Psoas muscle (tissue), 8 donors: ENCODE results near the gene SNX20. TPM values are rescaled to one million over a fixed set of nuclear protein-coding genes. Genes with fewer than 3 reads are reported as not detected.

Experiments used
- ATAC-seq, 4 donors: fragments of 200-7000 bp; cut with Tn5 transposase; one replicate each; pipeline ENCODE4 v1.9.1; 2020; ENCODE audit warnings: moderate library complexity in 3 of 4, mild to moderate bottlenecking in 2 of 4
- DNase-seq, 2 donors: peaks; one replicate each; pipeline ENCODE4 v3.0.0-alpha.2; 2020
- H3K27ac ChIP-seq: fragments of 200-600 bp; one replicate; pipeline ENCODE4 v1.8.0; 2022
- H3K27me3 ChIP-seq, 3 donors: fragments of 200-600 bp in 1 of 3; one replicate each; pipeline versions ENCODE4 v1.6.1 to v1.8.0; 2013 to 2022; ENCODE audit warnings: low read length in 2 of 3, mild to moderate bottlenecking in 2 of 3, moderate library complexity in 1 of 3; ENCODE audit not compliant: insufficient read depth in 3 of 3
- H3K36me3 ChIP-seq, 2 donors: fragments of 200-600 bp in 1 of 2; one replicate each; pipeline versions ENCODE4 v1.6.1 to v1.8.0; 2013 to 2022; ENCODE audit warnings: low read depth in 1 of 2, mild to moderate bottlenecking in 1 of 2, moderate library complexity in 1 of 2; ENCODE audit not compliant: insufficient read depth in 1 of 2
- H3K4me1 ChIP-seq: fragments of 200-600 bp; one replicate; pipeline ENCODE4 v1.8.0; 2022
- H3K4me3 ChIP-seq: fragments of 200-600 bp; one replicate; pipeline ENCODE4 v1.8.0; 2022; ENCODE audit warnings: mild to moderate bottlenecking
- H3K9me3 ChIP-seq: fragments of 200-600 bp; one replicate; pipeline ENCODE4 v1.8.0; 2022
- WGBS, 3 donors: extraction: QIAGEN DNeasy Blood & Tissue Kit; methylation state at CpG; one replicate each; pipeline versions ENCODE4 v1.1.6 to v1.1.7; 2013; 5-methylcytosine and 5-hydroxymethylcytosine counted together
- intact Hi-C, 2 donors: fragments of 100-400 bp; cut with DNase I; formaldehyde crosslinking; loops; one replicate each; pipeline versions ENCODE4 v1.11.0 to v1.14.2; 2022
- polyA plus RNA-seq, 3 donors: library from polyadenylated mRNA; stranded (reverse); fragments of 200-250 nt; gene quantifications; one replicate each; pipeline ENCODE4 v1.2.3, GENCODE V29; 2013
- total RNA-seq, 4 donors: library from RNA; stranded (reverse); fragmentation: NEBNext Ultra II Directional in 2 of 4; extraction: Animal tissue kit (Norgen Biotek cat#: 25700) in 2 of 4; gene quantifications; one replicate each; pipeline versions ENCODE4 v1.2.1 to v1.2.4, GENCODE V29; 2021 to 2023
- TF ChIP-seq, protein P1 (sequence below): fragments of 200-600 bp; IDR thresholded peaks from one replicate; pipeline ENCODE4 v1.8.0; 2022; ENCODE audit warnings: antibody characterized with exemption
- donor health status: healthy with polysubstance abuse.
- donor health status: DM: no; HTN: no; CAD: no; lungs with moderate emphysema.
- donor health status: Bipolar disorder and iron deficiency.
- donor health status: healthy.
- donor health status: DM: yes; HTN: yes; CAD: no.
- donor health status: DM: no; HTN: no; CAD: no.
- donor health status: DM: no; HTN: no; CAD: no.
- donor health status: DM: yes; HTN: yes; CAD: no.

The SNX20 gene
- total and polyA plus RNA-seq, 7 donors = 0.78 to 2.1 (median 1.1) TPM

DNA sequence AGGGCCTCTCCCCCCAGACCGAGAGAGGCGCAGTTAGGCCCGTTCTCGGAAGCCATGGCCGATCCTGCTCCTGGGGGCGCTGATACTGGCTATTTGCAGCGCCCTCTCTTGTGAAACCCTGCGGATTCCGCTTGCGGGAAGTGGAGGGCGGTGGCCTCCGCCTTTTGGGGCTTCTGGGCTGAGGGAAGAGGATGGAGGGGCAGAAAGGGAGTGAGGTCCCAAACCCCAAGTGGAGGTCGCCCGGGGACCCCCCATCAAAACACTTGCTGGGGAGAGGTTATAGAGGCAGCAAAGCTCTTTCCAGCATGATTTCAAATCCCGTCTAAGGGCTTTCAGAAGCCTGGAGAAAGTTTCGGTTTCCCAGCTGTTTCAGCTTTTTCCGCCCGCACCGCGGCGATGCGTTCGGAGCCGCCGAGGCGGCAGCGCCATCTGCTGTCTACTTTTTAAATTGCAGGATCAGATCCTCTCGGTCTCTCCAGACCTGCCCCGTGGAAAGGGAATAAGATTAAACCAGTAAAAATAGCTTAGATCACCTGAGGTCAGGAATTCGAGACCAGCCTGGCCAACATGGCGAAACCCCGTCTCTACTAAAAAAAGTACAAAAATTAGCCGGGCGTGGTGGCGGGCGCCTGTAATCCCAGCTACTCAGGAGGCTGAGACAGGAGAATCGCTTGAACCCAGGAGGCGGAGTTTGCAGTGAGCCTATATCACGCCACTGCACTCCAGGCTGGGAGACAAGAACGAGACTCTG, 15.8 kb downstream of the SNX20 start:
- Histone ChIP-seq H3K4me1 (peaks cover 16% of the 10 kb centered on the region), H3K4me3 (peak overlapping the region; percentile 68), H3K9me3 (no peaks in the 10 kb centered on the region), H3K27me3 (no peaks in the 10 kb centered on the region), H3K36me3 (no peaks in the 10 kb centered on the region), H3K27ac (peak overlapping the region; percentile 60)
- intact Hi-C loops = loop anchor here (2.0 to 10.0 kb wide), 8 partner anchors 118 to 641 kb away; partner anchors contain the start of genes CNEP1R1 (in 1 of the 2) and NKD1 (in 1 of the 2)
- peak; percentile 74 to 85 for DNase-seq
- WGBS, 3 donors = 16 to 19% (median 18%) methylated on average over 40 of the region's 40 CpGs
- TF ChIP-seq, protein P1, sequence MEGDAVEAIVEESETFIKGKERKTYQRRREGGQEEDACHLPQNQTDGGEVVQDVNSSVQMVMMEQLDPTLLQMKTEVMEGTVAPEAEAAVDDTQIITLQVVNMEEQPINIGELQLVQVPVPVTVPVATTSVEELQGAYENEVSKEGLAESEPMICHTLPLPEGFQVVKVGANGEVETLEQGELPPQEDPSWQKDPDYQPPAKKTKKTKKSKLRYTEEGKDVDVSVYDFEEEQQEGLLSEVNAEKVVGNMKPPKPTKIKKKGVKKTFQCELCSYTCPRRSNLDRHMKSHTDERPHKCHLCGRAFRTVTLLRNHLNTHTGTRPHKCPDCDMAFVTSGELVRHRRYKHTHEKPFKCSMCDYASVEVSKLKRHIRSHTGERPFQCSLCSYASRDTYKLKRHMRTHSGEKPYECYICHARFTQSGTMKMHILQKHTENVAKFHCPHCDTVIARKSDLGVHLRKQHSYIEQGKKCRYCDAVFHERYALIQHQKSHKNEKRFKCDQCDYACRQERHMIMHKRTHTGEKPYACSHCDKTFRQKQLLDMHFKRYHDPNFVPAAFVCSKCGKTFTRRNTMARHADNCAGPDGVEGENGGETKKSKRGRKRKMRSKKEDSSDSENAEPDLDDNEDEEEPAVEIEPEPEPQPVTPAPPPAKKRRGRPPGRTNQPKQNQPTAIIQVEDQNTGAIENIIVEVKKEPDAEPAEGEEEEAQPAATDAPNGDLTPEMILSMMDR = peak; percentile 88
- peak; percentile 63 to 88 (median 76) for ATAC-seq

DNA sequence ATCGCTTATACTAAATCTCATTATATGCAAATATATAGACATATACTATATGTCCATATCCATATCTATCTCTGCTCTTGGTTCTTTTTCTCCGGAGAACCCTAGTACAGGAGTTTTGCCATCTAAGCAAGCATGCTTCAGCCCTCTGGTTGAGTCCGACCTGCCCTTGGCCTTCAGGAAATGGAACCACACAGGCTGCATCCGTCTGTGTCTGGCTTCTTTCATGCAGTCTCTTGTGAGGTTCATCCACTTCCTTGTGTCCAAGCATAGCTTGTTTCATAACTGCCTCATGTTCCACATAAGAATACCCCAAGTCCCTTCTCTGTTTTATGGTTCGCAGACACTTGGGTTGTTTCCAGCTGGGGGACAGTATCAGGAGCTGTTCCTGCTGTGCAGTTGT, 16.8 kb downstream of the SNX20 start:
- ATAC-seq (no peak), DNase-seq (no peak)
- WGBS, 3 donors = 90 to 97% (median 94%) methylated on average over 5 of the region's 5 CpGs
- Histone ChIP-seq H3K9me3 (no peaks in the 10 kb centered on the region), H3K27ac (no peak overlapping the region), H3K27me3 (no peaks in the 10 kb centered on the region), H3K4me3 (no peak overlapping the region), H3K36me3 (no peaks in the 10 kb centered on the region), H3K4me1 (peaks cover 16% of the 10 kb centered on the region)
- TF ChIP-seq, protein P1 = no peak
- intact Hi-C loops = loop anchor here (2.0 to 10.0 kb wide), 5 partner anchors 143 to 639 kb away; partner anchors contain the start of gene CNEP1R1 (in 1 of the 2)

DNA sequence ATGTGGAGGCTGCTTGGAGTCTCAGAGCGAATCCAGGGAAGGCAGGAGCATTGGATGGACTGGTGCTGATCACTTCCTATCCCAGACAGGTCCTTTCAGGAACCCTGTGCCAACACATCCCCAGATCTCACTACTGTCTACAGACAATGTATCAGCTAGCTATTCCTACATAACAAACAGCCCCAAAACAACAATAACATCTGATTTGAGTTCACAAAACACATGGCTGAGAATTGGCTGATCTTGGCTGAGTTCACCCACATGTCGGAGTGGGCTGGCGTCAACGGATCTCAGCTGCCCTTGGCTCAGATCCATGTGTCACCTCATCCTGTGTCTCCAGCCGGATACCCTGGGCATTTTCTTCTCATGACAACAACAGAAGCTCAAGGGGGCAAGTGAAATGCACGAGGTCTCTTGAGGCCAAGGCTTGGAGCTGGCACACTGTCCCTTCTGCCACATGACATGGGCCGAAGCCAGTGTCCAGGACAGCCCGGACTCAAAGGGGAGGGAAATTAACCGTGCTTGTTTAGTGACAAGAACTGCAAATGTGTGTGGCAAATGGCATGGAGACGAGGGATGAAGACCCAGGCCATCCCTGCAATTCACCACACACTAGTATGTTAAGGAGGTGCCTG, 18.7 kb downstream of the SNX20 start:
- no peaks in the 10 kb centered on the region for H3K27me3 ChIP-seq
- ATAC-seq (no peak), DNase-seq (no peak)
- intact Hi-C loops = loop anchor here (10.0 kb wide), 3 partner anchors 288 to 638 kb away; partner anchors contain the start of gene CNEP1R1 (in 1 of the 2)
- H3K27ac ChIP-seq = no peak overlapping the region
- H3K4me1 ChIP-seq = peaks cover 5% of the 10 kb centered on the region
- H3K4me3 ChIP-seq = no peak overlapping the region
- H3K9me3 ChIP-seq = no peaks in the 10 kb centered on the region
- H3K36me3 ChIP-seq = no peaks in the 10 kb centered on the region
- 40 to 55% (median 41%) methylated on average over 10 of the region's 10 CpGs for WGBS, 3 donors
- TF ChIP-seq, protein P1 = no peak

DNA sequence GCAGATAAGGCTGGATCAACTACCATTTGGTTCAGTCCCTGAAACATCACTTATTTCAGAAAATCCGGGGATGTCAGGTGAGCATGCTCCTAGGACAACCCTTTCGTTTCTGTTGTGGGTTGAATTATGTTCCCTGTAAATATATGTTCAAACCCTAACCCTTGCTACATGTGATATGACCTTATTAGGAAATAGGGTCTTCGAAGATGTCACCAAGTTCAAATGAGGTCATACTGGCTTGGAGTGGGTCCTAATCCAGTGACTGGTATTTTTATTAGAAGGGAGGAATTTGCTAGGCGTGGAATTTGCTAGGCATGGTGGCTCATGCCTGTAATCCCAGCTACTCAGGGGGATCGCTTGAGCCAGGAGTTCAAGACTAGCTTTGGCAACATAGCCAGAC, 21.3 kb downstream of the SNX20 start:
- no peak overlapping the region for H3K27ac ChIP-seq
- peaks cover under 1% of the 10 kb centered on the region for H3K4me1 ChIP-seq
- H3K27me3 ChIP-seq = no peaks in the 10 kb centered on the region
- 69 to 85% (median 70%) methylated on average over 5 of the region's 5 CpGs for WGBS, 3 donors
- TF ChIP-seq, protein P1 = no peak
- DNase-seq (no peak), ATAC-seq (no peak)
- no peaks in the 10 kb centered on the region for H3K36me3 ChIP-seq
- no peaks in the 10 kb centered on the region for H3K9me3 ChIP-seq
- no peak overlapping the region for H3K4me3 ChIP-seq
- intact Hi-C loops = loop anchor here (10.0 kb wide), 4 partner anchors 65 to 635 kb away; partner anchors contain the start of gene CNEP1R1 (in 1 of the 2)
